Measurements from ENCODE around the gene TRAPPC4. TPM values are rescaled to one million over a fixed set of nuclear protein-coding genes. Genes with fewer than 3 reads are reported as not detected.

TRAPPC4 gene
- total and polyA plus RNA-seq, 2 experiments from 2014 or later = 90.6 to 210 TPM

GRCh38 chr11:118997627-118998387, 20.8 kb upstream of the TRAPPC4 start, which contains the start of gene CENATAC:
Gene CENATAC, plus strand, starts transcription at chr11:118998138. Its CDS starts 60 bp downstream, at chr11:118998198.
- H3F3A ChIP-seq (ENCODE audit: insufficient read depth) = peaks cover 34% of the 10 kb centered on the region
- H3K79me2 ChIP-seq (ENCODE audit: insufficient read depth) = peaks cover 61% of the 10 kb centered on the region
- peak within 1 kb of the TSS; percentile 99 for H2AFZ ChIP-seq
- H3K27ac ChIP-seq = peak within 1 kb of the TSS; percentile 75
- peak within 1 kb of the TSS; percentile 90 for H3K4me3 ChIP-seq
- no peaks in the 10 kb centered on the region for H3K9me2 ChIP-seq (ENCODE audit: insufficient read depth)
- DNase-seq = peak; percentile 96
- H3K36me3 ChIP-seq (ENCODE audit: low read depth) = peaks cover 20% of the 10 kb centered on the region
- H3K9ac ChIP-seq = peak within 1 kb of the TSS; percentile 82
- no peak for TF ChIP-seq EZH2 (IDR thresholded peaks at IDR 0.05; ENCODE audit: insufficient read depth, poor library complexity, severe bottlenecking)
- TF ChIP-seq EZH2phosphoT487 (IDR thresholded peaks at IDR 0.05; ENCODE audit: insufficient read depth, low read depth) = no peak
- H4K20me1 ChIP-seq (ENCODE audit: insufficient read depth) = no peaks in the 10 kb centered on the region
- WGBS, 2 experiments (ENCODE audit: low coverage in 1 of 2, low lambda C conversion rate in 2 of 2, missing lambda C conversion rate in 2 of 2) = 1% methylated on average over 46 to 54 of the region's 54 CpGs
- H3K27me3 ChIP-seq (replicated peaks; ENCODE audit: insufficient read depth) = no peaks in the 10 kb centered on the region
- in situ Hi-C loops (cut with MboI) = no loop called here
- H3K4me2 ChIP-seq (ENCODE audit: unreplicated experiment) = peak within 1 kb of the TSS; percentile 99
- peaks cover 26% of the 10 kb centered on the region for H3K4me1 ChIP-seq (ENCODE audit: insufficient read depth)
- H3K9me3 ChIP-seq (ENCODE audit: low read depth) = no peaks in the 10 kb centered on the region

DNA sequence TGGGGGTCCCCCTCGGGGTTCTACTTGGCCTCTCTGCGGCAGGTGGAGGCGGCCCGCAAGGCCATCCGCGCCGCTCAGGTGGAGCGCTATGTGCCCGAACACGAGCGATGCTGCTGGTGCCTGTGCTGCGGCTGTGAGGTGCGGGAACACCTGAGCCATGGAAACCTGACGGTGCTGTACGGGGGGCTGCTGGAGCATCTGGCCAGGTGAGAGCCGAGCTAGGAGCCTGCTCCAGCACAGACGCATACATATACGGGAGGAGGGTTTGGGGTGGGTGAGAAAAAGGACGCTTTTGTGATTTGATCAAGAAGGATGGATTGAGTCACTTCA, 20.2 kb upstream of the TRAPPC4 start:
- no peaks in the 10 kb centered on the region for H4K20me1 ChIP-seq (ENCODE audit: insufficient read depth)
- peak overlapping the region; percentile 90 for H3K4me3 ChIP-seq
- peaks cover 26% of the 10 kb centered on the region for H3K4me1 ChIP-seq (ENCODE audit: insufficient read depth)
- H3K27me3 ChIP-seq (replicated peaks; ENCODE audit: insufficient read depth) = no peaks in the 10 kb centered on the region
- H3K4me2 ChIP-seq (ENCODE audit: unreplicated experiment) = peak overlapping the region; percentile 99
- DNase-seq = peak; percentile 36
- no peaks in the 10 kb centered on the region for H3K9me2 ChIP-seq (ENCODE audit: insufficient read depth)
- H3K36me3 ChIP-seq (ENCODE audit: low read depth) = peaks cover 20% of the 10 kb centered on the region
- 2% methylated on average over 18 to 19 of the region's 19 CpGs for WGBS, 2 experiments (ENCODE audit: low coverage in 1 of 2, low lambda C conversion rate in 2 of 2, missing lambda C conversion rate in 2 of 2)
- in situ Hi-C loops (cut with MboI) = no loop called here
- peak overlapping the region; percentile 82 for H3K9ac ChIP-seq
- peak overlapping the region; percentile 75 for H3K27ac ChIP-seq
- peaks cover 64% of the 10 kb centered on the region for H3K79me2 ChIP-seq (ENCODE audit: insufficient read depth)
- peaks cover 34% of the 10 kb centered on the region for H3F3A ChIP-seq (ENCODE audit: insufficient read depth)
- peak overlapping the region; percentile 99 for H2AFZ ChIP-seq
- H3K9me3 ChIP-seq (ENCODE audit: low read depth) = no peaks in the 10 kb centered on the region
- TF ChIP-seq EZH2 (IDR thresholded peaks at IDR 0.05; ENCODE audit: insufficient read depth, poor library complexity, severe bottlenecking) = no peak
- TF ChIP-seq EZH2phosphoT487 (IDR thresholded peaks at IDR 0.05; ENCODE audit: insufficient read depth, low read depth) = no peak

- no peaks in the 10 kb centered on the region for H3K9me2 ChIP-seq (ENCODE audit: insufficient read depth)
- peak overlapping the region; percentile 75 for H3K27ac ChIP-seq
- no peak for TF ChIP-seq EZH2phosphoT487 (IDR thresholded peaks at IDR 0.05; ENCODE audit: insufficient read depth, low read depth)
- TF ChIP-seq EZH2 (IDR thresholded peaks at IDR 0.05; ENCODE audit: insufficient read depth, poor library complexity, severe bottlenecking) = no peak
- peaks cover 26% of the 10 kb centered on the region for H3K4me1 ChIP-seq (ENCODE audit: insufficient read depth)
- in situ Hi-C loops (cut with MboI) = no loop called here
- peak overlapping the region; percentile 90 for H3K4me3 ChIP-seq
- H2AFZ ChIP-seq = peak overlapping the region; percentile 99
- peak; percentile 80 for DNase-seq
- no peaks in the 10 kb centered on the region for H4K20me1 ChIP-seq (ENCODE audit: insufficient read depth)
- H3K9ac ChIP-seq = peak overlapping the region; percentile 82
- peaks cover 23% of the 10 kb centered on the region for H3K36me3 ChIP-seq (ENCODE audit: low read depth)
- no peaks in the 10 kb centered on the region for H3K27me3 ChIP-seq (replicated peaks; ENCODE audit: insufficient read depth)
- H3K79me2 ChIP-seq (ENCODE audit: insufficient read depth) = peaks cover 69% of the 10 kb centered on the region
- WGBS, 2 experiments (ENCODE audit: low coverage in 1 of 2, low lambda C conversion rate in 2 of 2, missing lambda C conversion rate in 2 of 2) = 34% methylated on average over 6 of the region's 6 CpGs
- peak overlapping the region; percentile 99 for H3K4me2 ChIP-seq (ENCODE audit: unreplicated experiment)
- H3K9me3 ChIP-seq (ENCODE audit: low read depth) = no peaks in the 10 kb centered on the region
- H3F3A ChIP-seq (ENCODE audit: insufficient read depth) = peaks cover 34% of the 10 kb centered on the region
Observed at GRCh38 chr11:118998822-118999221, 19.7 kb upstream of the TRAPPC4 start.

DNA sequence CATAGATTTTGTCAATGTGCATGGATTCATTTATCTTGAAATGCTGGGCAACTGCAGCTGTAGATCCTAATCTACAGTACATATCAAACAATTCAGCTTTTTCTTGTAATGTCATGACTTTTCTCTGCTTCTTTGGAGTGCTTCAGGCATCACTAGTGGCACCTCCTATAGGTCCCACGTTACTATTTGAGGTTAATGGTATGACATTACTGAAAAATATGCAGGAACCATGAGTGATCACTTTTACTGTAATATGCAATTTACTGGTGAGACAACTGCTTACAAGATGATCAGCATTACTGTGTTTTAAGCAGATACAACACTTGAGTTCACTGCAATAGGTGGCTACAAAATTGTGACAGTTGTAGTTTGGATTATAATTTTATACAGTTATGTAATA, 17.7 kb upstream of the TRAPPC4 start:
- peak; percentile 77 for DNase-seq
- peaks cover 25% of the 10 kb centered on the region for H3K36me3 ChIP-seq (ENCODE audit: low read depth)
- H3K4me3 ChIP-seq = no peak overlapping the region
- peak overlapping the region; percentile 39 for H3K4me2 ChIP-seq (ENCODE audit: unreplicated experiment)
- no peaks in the 10 kb centered on the region for H3K9me3 ChIP-seq (ENCODE audit: low read depth)
- H3K27ac ChIP-seq = peak overlapping the region; percentile 75
- H3K4me1 ChIP-seq (ENCODE audit: insufficient read depth) = peaks cover 26% of the 10 kb centered on the region
- H4K20me1 ChIP-seq (ENCODE audit: insufficient read depth) = no peaks in the 10 kb centered on the region
- TF ChIP-seq EZH2phosphoT487 (IDR thresholded peaks at IDR 0.05; ENCODE audit: insufficient read depth, low read depth) (no peak), EZH2 (IDR thresholded peaks at IDR 0.05; ENCODE audit: insufficient read depth, poor library complexity, severe bottlenecking) (no peak)
- in situ Hi-C loops (cut with MboI) = no loop called here
- peaks cover 34% of the 10 kb centered on the region for H3F3A ChIP-seq (ENCODE audit: insufficient read depth)
- H3K79me2 ChIP-seq (ENCODE audit: insufficient read depth) = peaks cover 81% of the 10 kb centered on the region
- H3K9me2 ChIP-seq (ENCODE audit: insufficient read depth) = no peaks in the 10 kb centered on the region
- H3K27me3 ChIP-seq (replicated peaks; ENCODE audit: insufficient read depth) = no peaks in the 10 kb centered on the region
- peak overlapping the region; percentile 36 for H3K9ac ChIP-seq
- no peak overlapping the region for H2AFZ ChIP-seq
- 0% methylated on average over 1 of the region's 1 CpG for WGBS, 2 experiments (ENCODE audit: low coverage in 1 of 2, low lambda C conversion rate in 2 of 2, missing lambda C conversion rate in 2 of 2)
